Keratinocyte (primary cell): ENCODE results near the gene MRPS18A.

Experiments used
- CTCF ChIP-seq, 3 experiments: IDR thresholded peaks in 1 of 3; conservative IDR thresholded peaks in 1 of 3; optimal IDR thresholded peaks in 1 of 3; 2 replicates in 2 of 3; 3 replicates in 1 of 3; pipeline versions ENCODE3 to v1.5.1; 2011; ENCODE audit warnings: low read length in 3 of 3, mild to moderate bottlenecking in 3 of 3, moderate library complexity in 2 of 3, control low read depth in 1 of 3, inconsistent platforms in 1 of 3; ENCODE audit not compliant: insufficient read depth in 2 of 3; ENCODE audit errors: extremely low read depth in 1 of 3
- EZH2 ChIP-seq: IDR thresholded peaks from one replicate; pipeline ENCODE4 v1.6.1; 2012; ENCODE audit warnings: inconsistent platforms, mild to moderate bottlenecking, low read length, moderate library complexity

- TF ChIP-seq CTCF (optimal IDR thresholded peaks at IDR 0.05 in 1 of 3, IDR thresholded peaks at IDR 0.05 in 1 of 3, conservative IDR thresholded peaks at IDR 0.05 in 1 of 3; ENCODE audit: extremely low read depth in 1 of 3, insufficient read depth in 2 of 3, low read length in 3 of 3) (no peak), EZH2 (no peak)
Measured at GRCh38 chr6:43687437-43688347, at the start of gene MRPS18A.
